ENCODE data around the gene STK40.
A peak's percentile ranks its signal among the peaks of the same experiment; 100 is the strongest.

STK40 gene

GRCh38 chr1:36341626-36342320 is 44.0 kb downstream of the STK40 start:
- no peak for DNase-seq

- no peak for DNase-seq
These were observed 46.1 kb downstream of the STK40 start for GRCh38 chr1:36339615-36340014.

DNA sequence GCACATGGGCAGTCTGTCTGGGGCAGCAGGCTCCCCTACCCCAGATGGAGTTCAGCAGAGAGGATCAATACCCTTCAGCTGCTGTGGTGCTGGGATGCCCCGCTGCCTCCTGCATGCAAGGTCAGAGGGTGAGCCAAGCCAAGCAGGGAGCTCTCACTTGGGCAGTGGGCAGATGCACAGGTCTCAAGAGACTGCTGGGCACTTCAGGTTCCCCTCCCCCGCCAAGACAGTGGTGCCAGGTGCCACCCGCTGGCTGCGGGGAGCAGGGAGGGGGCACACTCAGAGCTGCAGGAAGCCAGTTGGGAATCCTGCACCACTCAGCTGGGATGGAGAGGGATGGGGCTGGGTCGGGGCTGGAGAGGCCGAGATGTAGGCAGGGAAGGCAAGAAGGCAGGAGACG is 46.5 kb downstream of the STK40 start:
- no peak for DNase-seq

DNA sequence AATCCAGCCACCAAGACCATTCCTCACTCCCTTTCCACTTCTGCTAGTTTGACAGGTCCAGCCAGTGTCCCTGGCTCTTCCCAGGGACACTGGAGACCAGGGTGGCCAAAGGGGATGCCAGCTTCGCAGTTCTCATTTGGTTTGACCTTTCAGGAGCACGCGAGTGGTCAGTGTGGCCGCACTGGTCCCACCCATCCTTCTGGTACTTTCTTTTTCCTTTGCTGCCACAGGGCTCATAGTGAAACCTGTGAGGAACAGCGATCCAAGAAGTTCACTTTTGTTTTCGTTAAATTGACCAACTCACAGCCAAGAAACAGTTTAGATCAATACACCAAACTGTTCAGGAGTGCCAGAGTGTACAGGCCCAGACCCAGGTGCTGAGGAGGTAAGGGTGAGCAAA is 47.9 kb downstream of the STK40 start:
- DNase-seq: no peak

DNA sequence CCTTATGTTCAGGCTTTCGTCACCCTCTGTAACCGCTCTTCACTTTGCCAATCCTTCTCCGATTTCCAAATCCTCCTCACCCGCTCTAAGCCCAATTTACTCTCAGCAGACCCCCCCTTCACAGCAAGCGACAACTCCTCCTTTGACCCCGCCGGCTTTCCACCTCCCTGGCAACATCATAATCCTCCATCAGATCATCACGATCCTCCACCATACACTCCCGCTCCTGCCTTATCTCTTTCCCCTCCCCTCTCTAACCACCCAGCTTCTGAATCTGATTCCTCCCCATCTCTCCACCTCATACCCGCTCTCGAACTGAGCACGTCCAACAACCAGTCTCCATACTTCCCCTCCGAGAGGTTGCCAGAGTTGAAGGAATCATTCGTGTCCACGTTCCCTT is 54.8 kb downstream of the STK40 start:
- DNase-seq: no peak

DNA sequence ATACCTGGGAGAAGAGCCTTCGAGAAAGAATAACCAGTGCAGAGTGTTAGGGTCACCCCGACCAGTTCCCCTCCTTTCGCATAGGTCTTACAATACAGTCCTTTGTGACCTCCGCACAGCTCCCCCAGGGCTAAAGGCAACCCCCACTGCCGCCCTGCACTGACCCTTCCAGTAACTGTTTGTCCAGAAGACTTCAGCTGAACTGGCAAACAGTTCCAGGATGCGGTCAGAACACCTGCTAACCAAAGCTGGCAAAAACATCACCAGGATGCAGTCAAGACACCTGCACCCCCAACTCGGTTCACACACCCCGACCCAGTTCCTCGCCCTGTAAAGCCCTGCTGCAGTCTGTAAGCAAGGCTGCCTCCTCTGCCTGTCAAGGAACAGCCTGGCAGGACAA is 55.9 kb downstream of the STK40 start:
- DNase-seq: no peak

- DNase-seq: no peak
These were observed 57.0 kb downstream of the STK40 start for GRCh38 chr1:36328713-36329112.

GRCh38 chr1:36328088-36328480 is 57.6 kb downstream of the STK40 start:
- DNase-seq: no peak

- DNase-seq: no peak
These were observed 58.2 kb downstream of the STK40 start for GRCh38 chr1:36327421-36328087.

DNA sequence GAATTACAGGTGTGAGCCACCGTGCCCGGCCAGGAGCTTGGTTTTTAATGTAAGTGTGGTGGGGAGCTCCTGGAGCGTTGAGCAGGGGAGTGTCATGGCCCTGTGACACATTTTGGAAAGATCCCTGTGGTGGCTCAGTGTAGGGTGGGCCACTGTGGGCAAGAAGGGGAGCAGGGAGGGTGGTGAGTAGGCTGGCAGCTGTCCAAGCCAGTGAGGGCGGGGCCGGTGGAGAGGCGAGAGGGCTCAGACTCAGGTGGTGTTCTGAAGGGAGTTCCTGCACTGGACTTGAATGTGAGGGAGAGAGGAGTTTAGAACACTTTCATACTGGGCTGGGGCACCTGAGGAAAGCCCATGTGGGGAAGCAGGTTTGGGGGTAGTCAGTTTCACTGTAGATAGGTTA is 59.2 kb downstream of the STK40 start:
- no peak for DNase-seq

- DNase-seq: no peak
These were observed 61.4 kb downstream of the STK40 start for GRCh38 chr1:36324353-36324703.

DNA sequence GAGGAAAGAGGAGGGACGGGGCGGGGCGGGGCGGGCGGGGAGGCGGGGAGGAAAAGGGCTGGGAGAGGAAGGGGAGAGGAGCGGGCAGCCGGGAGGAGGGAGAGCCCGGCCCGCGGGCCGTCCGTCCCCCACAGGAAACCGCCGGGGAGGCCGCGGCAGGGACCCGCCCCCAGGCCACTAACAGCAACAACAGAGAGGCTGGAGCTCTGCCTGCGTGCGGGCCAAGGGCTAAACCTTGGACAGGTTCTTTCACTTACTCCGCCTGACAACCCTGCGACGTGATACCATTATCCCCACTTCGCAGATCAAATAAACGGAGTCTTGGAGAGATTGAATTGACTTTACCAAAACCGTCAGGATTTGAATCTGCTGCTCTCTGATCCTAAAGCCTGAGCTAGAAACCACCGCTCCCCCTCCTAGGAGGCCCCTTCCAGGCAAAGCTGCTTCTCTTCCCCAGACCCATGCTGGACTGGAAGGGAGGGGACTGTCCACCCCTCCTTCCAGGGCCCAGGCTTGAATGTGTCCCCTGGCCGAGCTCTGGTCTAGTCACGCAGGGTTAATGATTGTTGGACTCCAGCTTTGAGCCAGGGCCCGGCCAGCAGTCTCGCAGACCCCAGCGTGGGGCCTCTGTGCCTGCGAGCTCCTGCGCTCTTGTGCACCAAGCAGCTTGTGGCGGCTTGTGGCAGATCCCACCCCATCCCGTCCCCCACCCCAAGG is 61.9 kb downstream of the STK40 start, which contains the start of gene EVA1B:
EVA1B (minus strand) TSS at position 10 of the 717 bp plus-strand sequence. CDS start 608 bp downstream, outside the sequence.
- no peak for DNase-seq

DNA sequence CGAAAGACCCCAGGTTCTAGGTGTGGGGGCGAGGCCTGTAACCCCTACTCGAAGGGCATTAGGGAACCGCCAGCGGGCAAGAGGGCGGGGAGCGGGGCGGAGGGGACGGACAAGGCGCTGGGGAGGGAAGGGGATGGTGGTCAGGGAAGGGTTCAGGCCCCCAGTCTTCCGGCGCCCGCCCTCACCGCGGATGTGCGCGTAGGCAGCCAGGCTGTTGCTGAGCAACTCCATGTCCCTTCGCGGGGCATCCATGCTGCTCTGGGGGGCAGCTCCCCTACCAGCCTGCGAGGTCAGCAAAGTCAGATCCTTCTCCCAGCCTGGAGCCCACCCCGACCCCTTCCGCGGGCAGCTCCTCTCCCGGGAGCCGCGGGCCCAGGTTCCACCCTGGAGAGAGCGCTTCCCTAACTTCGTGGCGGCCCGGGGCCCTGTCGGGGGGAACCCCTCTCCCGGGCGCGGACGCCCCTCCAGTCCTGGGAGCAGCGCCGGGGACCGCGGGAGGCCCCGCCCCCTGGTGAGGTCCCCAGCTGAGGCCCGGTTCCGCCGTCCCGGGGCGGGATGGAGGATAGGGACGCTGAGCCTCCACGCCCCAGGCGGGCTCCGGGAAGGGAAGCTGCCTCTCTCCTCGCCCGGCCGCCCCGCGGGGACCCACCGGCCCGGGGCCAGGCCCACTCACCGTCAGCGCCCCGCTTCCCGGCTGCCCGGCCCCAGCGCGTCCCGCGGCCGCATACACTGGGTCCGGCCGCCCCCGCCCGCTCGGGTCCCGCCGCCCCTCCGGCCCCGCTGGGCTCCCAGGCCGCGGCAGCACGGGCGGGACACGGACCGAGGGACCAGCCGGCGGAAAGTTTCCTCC is 62.7 kb downstream of the STK40 start:
- no peak for DNase-seq

- DNase-seq: no peak
These were observed 63.5 kb downstream of the STK40 start for GRCh38 chr1:36322041-36322785.

GRCh38 chr1:36321119-36321951 is 64.4 kb downstream of the STK40 start:
- no peak for DNase-seq

DNA sequence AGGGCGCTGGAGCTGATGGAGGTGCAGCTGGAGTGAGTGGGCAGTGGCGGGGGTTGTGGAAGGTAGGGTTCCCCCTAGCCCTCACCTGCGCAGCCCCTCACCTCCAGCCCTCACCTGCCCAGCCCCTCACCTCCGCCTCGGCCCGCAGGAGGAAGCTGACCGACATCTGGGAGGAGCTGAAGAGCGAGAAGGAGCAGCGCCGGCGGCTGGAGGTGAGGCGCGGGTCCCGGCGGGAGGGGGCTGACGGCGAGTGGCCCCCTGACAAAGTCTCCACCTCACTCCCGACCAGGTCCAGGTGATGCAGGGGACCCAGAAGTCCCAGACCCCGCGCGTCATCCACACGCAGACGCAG is 65.0 kb downstream of the STK40 start:
- DNase-seq: no peak

DNA sequence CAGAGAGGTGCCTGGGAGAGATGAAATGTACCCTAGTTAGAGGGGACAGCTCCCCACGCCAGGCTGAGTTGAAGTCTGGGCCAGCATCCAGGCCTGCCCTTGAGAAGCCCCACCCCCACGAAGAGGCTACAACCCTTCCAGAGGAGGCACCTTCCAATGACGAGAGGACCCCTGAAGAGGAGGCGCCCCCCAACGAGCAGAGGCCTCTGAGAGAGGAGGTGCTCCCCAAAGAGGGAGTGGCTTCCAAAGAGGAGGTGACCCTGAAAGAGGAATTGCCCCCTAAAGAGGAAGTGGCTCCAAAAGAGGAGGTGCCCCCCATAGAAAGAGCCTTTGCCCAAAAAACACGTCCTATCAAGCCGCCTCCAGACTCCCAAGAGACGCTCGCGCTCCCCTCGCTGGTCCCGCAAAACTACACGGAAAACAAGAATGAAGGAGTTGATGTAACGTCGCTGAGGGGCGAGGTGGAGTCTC is 65.4 kb downstream of the STK40 start:
- no peak for DNase-seq

DNA sequence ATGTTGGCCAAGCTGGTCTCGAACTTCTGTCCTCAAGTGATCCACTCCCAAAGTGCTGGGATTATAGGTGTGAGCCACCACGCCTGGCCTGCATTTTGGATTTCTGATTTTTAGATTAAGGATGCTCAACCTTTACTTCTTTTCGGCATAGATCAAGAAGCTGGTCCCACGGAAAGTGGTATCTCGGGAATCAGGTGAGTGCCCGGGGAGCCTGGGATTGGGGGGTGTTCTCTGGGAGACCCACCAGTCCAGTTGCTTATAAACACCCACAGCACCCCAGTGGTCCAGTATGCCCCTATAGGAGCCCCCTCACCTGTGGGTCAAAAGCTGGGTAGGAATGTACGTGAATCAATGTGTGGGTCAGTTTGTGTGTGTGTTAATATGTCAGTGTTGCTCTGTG is 76.3 kb downstream of the STK40 start:
- no peak for DNase-seq

DNA sequence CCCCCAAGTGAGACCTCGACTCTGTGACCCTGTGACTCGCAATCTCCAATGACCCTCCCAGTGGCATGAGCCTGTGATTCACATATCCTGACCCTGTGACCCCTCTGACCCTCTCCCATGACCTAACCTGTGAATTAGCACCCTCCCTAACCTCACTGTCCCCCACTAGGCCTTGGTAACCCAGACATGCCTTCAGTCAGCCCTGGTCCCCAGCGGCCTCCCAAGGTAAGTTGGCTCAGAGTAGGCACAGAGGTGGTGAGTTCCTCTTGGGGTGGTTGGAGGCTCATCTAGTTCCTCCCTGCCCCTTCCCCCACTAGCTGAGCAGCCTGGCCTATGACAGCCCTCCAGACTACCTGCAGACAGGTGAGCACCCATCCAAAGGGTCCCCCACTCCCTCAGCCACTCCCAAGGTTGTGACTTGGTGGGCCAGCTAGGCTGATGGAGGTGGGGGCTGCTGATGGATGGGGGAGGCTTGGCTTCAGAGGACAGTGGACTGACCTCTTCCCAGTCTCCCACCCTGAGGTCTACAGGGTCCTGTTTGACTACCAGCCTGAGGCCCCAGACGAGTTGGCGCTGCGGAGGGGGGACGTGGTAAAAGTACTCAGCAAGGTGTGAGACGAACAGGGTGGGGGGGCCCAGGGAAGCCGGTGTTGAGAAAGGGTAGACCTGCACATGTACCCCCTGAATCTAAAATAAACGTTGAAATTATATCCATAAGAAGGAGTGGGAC is 78.0 kb downstream of the STK40 start:
- DNase-seq: no peak

DNA sequence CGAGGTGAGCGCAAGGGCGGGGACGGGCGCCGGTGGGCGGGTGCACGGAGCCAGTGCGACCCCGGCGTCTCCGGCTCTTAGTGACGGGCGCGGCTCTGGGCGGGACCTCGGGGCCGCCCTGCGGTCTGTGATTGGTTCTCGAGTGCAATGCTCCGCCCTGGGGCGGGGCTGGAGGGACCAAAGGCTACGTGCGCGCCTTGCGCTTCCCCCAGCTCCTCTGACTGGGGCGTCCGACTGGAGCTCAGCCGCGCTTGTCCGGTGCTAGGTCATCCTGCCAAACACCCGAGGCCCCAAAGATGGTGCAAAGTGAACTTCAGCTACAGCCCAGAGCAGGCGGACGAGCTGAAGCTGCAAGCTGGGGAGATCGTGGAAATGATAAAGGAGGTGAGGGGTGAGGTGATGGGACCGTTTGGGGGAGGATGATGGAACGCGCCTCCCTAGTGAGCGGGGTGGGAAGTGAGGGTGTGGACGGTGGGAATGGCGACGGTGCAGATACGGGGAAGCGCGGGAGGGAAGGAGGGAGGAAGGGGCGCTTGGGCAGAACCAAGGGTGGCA is 78.7 kb downstream of the STK40 start:
- DNase-seq: peak; percentile 77

All from SHP77 treated with DMSO at 0.1 percent for 48 hours (cell line).